HepG2 (cell line): ENCODE data around the gene UBAP2L. TPM values are rescaled to one million over a fixed set of nuclear protein-coding genes. Genes with fewer than 3 reads are reported as not detected.

Experiments used
- AGO1 ChIP-seq: fragments of 200-400 bp; formaldehyde crosslinking; IDR thresholded peaks from 2 replicates; pipeline ENCODE4 v1.6.1; 2017; ENCODE audit warnings: mild to moderate bottlenecking, low read depth, low read length, moderate library complexity; ENCODE audit not compliant: poor library complexity, severe bottlenecking
- ARNT2 ChIP-seq: sonication (generic); formaldehyde crosslinking; IDR thresholded peaks from 2 replicates; pipeline ENCODE4 v1.8.0; 2022; ENCODE audit warnings: mild to moderate bottlenecking, low read depth, missing genetic modification reagents, moderate library complexity
- ATAD3A ChIP-seq: sonication (generic); formaldehyde crosslinking; IDR thresholded peaks from 2 replicates; pipeline ENCODE4 v1.4.0; 2020; ENCODE audit warnings: missing genetic modification reagents
- FOXA1 ChIP-seq, 2 experiments: fragments of 450-650 bp in 1 of 2; sonication (generic) in 1 of 2; formaldehyde crosslinking in 1 of 2; IDR thresholded peaks; 2 replicates each; pipeline versions ENCODE4 v1.4.0 to v1.6.1; 2016 to 2020; ENCODE audit warnings: missing genetic modification reagents in 1 of 2
- JDP2 ChIP-seq: sonication (generic); formaldehyde crosslinking; IDR thresholded peaks from 2 replicates; pipeline ENCODE4 v1.8.1; 2022; ENCODE audit warnings: missing genetic modification reagents, borderline replicate concordance
- MAZ ChIP-seq, 2 experiments: sonication (generic) in 1 of 2; formaldehyde crosslinking in 1 of 2; IDR thresholded peaks; 2 replicates each; pipeline versions ENCODE4 v1.5.0 to v1.6.1; 2012 to 2020; ENCODE audit warnings: low read depth in 2 of 2, mild to moderate bottlenecking in 2 of 2, borderline replicate concordance in 1 of 2, improper control_type of control experiment in 1 of 2, low read length in 1 of 2, missing genetic modification reagents in 1 of 2, moderate library complexity in 1 of 2
- MLLT10 ChIP-seq: sonication (generic); formaldehyde crosslinking; IDR thresholded peaks from 2 replicates; pipeline ENCODE4 v1.4.0; 2020; ENCODE audit warnings: missing genetic modification reagents
- NBN ChIP-seq: fragments of 450-650 bp; conservative IDR thresholded peaks from 2 replicates; pipeline ENCODE4 v1.6.1; 2017
- NR2F6 ChIP-seq, 2 experiments: IDR thresholded peaks; 2 replicates each; pipeline ENCODE4 v1.6.1; 2016; ENCODE audit warnings: antibody characterized with exemption in 1 of 2, mild to moderate bottlenecking in 1 of 2
- PHF8 ChIP-seq: sonication (generic); formaldehyde crosslinking; IDR thresholded peaks from 2 replicates; pipeline ENCODE4 v1.5.0; 2020; ENCODE audit warnings: missing genetic modification reagents
- ZNF101 ChIP-seq: sonication (generic); formaldehyde crosslinking; IDR thresholded peaks from 2 replicates; pipeline ENCODE4 v1.4.0; 2020; ENCODE audit warnings: mild to moderate bottlenecking, low read depth, missing genetic modification reagents, borderline replicate concordance
- ZNF652 ChIP-seq: IDR thresholded peaks from 2 replicates; pipeline ENCODE4 v1.6.1; 2016; ENCODE audit warnings: low read depth, borderline replicate concordance
- polyA plus RNA-seq, 8 experiments: library from polyadenylated mRNA; depleted of rRNA in 3 of 8; stranded (reverse) in 7 of 8; unstranded in 1 of 8; fragments of >200 nt; fragmentation: Illumina TruSeq in 4 of 8; extraction: Trizol in 4 of 8; gene quantifications; 2 replicates each; pipeline versions ENCODE4 v1.2.1 to v1.2.3, GENCODE V29; 2011 to 2016; ENCODE audit warnings: low read depth in 4 of 8, missing spikeins in 1 of 8, mixed read lengths in 1 of 8; ENCODE audit not compliant: insufficient read depth in 1 of 8
- total RNA-seq, 5 experiments: library from RNA; depleted of rRNA; stranded (reverse); fragments of >200 nt; fragmentation: Illumina TruSeq; extraction: Trizol; gene quantifications; 2 replicates each; pipeline ENCODE4 v1.2.3, GENCODE V29; 2016; ENCODE audit warnings: low read depth in 1 of 5
- TF ChIP-seq, protein P1 (sequence below): sonication (generic); formaldehyde crosslinking; IDR thresholded peaks from 2 replicates; pipeline ENCODE4 v1.5.0; 2020; ENCODE audit warnings: missing genetic modification reagents
- TF ChIP-seq, protein P2 (sequence below): sonication (generic); formaldehyde crosslinking; IDR thresholded peaks from 2 replicates; pipeline ENCODE4 v1.9.0; 2021; ENCODE audit warnings: mild to moderate bottlenecking, missing genetic modification reagents

The UBAP2L gene
- total and polyA plus RNA-seq, 2 of the 13 experiments (the other 11 are each of a cell fraction or from before 2014, with no cell fraction given) = 74.2 to 159 TPM

DNA sequence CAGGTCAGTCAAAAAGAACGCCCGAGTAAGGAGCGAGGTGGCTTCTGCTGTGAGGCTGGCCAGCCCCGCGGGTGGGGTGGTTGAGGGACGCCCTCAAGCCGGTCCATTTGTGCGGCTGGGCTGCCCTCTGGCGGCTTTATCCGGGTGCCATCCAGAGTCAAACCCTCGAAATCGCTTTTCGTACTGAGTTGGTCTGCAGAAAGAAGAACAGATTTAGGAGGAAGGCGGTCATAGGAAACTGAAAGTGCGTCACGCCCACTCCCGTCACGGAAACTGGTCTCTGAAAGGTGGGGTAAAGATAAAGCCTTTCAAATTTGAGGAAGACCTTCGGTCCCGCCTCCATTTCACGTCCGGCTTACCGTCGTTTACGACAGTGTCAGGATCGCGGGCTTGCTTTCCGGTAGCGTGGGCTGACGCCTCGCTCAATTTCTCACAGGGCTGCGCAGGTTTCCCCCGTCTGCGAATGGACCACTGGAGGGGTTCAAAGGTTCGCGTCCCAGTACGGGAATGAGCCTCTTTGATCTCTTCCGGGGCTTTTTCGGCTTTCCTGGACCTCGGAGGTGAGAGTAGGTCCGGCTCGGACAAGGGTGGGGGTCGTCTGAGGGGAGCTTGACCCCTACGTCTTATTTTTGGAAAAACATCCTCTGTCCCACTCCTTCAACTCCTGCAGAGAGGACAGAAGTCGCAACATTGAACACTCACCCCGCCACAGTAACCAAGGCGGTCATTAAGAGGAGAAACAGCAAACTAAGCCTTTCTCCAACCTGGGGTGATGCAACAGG is 51.7 kb downstream of the UBAP2L start, which contains the start of gene HAX1 (continued):
- 0 out of 2 replicates have a peak, but pooled peaks have one; percentile 41 for TF ChIP-seq MAZ (IDR thresholded peaks at IDR 0.05; ENCODE audit: borderline replicate concordance, low read depth, low read length)
- no peak; the same call in 1 of the 2 replicates for TF ChIP-seq MAZ (CRISPR knock-in tag; IDR thresholded peaks at IDR 0.05; ENCODE audit: low read depth)
- no peak for TF ChIP-seq ZNF652 (CRISPR knock-in tag)
- TF ChIP-seq, protein P1, sequence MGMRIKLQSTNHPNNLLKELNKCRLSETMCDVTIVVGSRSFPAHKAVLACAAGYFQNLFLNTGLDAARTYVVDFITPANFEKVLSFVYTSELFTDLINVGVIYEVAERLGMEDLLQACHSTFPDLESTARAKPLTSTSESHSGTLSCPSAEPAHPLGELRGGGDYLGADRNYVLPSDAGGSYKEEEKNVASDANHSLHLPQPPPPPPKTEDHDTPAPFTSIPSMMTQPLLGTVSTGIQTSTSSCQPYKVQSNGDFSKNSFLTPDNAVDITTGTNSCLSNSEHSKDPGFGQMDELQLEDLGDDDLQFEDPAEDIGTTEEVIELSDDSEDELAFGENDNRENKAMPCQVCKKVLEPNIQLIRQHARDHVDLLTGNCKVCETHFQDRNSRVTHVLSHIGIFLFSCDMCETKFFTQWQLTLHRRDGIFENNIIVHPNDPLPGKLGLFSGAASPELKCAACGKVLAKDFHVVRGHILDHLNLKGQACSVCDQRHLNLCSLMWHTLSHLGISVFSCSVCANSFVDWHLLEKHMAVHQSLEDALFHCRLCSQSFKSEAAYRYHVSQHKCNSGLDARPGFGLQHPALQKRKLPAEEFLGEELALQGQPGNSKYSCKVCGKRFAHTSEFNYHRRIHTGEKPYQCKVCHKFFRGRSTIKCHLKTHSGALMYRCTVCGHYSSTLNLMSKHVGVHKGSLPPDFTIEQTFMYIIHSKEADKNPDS (CRISPR knock-in tag) = no peak
- no peak for TF ChIP-seq NR2F6 (IDR thresholded peaks at IDR 0.05)
- TF ChIP-seq NR2F6 (CRISPR knock-in tag; IDR thresholded peaks at IDR 0.05) = 0 out of 2 replicates have a peak, but pooled peaks have one; percentile 10
- TF ChIP-seq, protein P2, sequence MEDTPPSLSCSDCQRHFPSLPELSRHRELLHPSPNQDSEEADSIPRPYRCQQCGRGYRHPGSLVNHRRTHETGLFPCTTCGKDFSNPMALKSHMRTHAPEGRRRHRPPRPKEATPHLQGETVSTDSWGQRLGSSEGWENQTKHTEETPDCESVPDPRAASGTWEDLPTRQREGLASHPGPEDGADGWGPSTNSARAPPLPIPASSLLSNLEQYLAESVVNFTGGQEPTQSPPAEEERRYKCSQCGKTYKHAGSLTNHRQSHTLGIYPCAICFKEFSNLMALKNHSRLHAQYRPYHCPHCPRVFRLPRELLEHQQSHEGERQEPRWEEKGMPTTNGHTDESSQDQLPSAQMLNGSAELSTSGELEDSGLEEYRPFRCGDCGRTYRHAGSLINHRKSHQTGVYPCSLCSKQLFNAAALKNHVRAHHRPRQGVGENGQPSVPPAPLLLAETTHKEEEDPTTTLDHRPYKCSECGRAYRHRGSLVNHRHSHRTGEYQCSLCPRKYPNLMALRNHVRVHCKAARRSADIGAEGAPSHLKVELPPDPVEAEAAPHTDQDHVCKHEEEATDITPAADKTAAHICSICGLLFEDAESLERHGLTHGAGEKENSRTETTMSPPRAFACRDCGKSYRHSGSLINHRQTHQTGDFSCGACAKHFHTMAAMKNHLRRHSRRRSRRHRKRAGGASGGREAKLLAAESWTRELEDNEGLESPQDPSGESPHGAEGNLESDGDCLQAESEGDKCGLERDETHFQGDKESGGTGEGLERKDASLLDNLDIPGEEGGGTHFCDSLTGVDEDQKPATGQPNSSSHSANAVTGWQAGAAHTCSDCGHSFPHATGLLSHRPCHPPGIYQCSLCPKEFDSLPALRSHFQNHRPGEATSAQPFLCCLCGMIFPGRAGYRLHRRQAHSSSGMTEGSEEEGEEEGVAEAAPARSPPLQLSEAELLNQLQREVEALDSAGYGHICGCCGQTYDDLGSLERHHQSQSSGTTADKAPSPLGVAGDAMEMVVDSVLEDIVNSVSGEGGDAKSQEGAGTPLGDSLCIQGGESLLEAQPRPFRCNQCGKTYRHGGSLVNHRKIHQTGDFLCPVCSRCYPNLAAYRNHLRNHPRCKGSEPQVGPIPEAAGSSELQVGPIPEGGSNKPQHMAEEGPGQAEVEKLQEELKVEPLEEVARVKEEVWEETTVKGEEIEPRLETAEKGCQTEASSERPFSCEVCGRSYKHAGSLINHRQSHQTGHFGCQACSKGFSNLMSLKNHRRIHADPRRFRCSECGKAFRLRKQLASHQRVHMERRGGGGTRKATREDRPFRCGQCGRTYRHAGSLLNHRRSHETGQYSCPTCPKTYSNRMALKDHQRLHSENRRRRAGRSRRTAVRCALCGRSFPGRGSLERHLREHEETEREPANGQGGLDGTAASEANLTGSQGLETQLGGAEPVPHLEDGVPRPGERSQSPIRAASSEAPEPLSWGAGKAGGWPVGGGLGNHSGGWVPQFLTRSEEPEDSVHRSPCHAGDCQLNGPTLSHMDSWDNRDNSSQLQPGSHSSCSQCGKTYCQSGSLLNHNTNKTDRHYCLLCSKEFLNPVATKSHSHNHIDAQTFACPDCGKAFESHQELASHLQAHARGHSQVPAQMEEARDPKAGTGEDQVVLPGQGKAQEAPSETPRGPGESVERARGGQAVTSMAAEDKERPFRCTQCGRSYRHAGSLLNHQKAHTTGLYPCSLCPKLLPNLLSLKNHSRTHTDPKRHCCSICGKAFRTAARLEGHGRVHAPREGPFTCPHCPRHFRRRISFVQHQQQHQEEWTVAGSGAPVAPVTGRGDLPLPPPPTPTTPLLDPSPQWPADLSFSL (CRISPR knock-in tag) = no peak
- TF ChIP-seq PHF8 = peak; percentile 69
- TF ChIP-seq ARNT2 (CRISPR knock-in tag) = no peak
- peak; percentile 69 for TF ChIP-seq AGO1
- TF ChIP-seq ZNF101 (CRISPR knock-in tag) = no peak
- no peak for TF ChIP-seq FOXA1 (IDR thresholded peaks at IDR 0.05)
- TF ChIP-seq FOXA1 (CRISPR knock-in tag; IDR thresholded peaks at IDR 0.05) = no peak
- TF ChIP-seq ATAD3A (CRISPR knock-in tag) = no peak
- no peak for TF ChIP-seq NBN
- TF ChIP-seq MLLT10 (CRISPR knock-in tag) = no peak
- no peak for TF ChIP-seq JDP2 (CRISPR knock-in tag)
